Transverse colon (tissue), 4 donors: ENCODE data around the gene ANTKMT. TPM values are rescaled to one million over a fixed set of nuclear protein-coding genes. Genes with fewer than 3 reads are reported as not detected.

Source experiments
- DNase-seq: peaks from one replicate; pipeline ENCODE4 v3.0.0-alpha.2; 2019
- H3K27ac ChIP-seq, 4 donors: fragments of 200-600 bp; sonication (generic); 2 replicates each; pipeline ENCODE4 v1.5.1; 2016 to 2018; ENCODE audit warnings: inconsistent platforms in 4 of 4
- H3K27me3 ChIP-seq: fragments of 200-600 bp; sonication (generic); 2 replicates; pipeline ENCODE4 v1.5.1; 2017; ENCODE audit warnings: inconsistent platforms
- H3K36me3 ChIP-seq, 4 donors: fragments of 200-600 bp; sonication (generic); 2 replicates each; pipeline ENCODE4 v1.5.1; 2017 to 2019; ENCODE audit warnings: inconsistent platforms in 4 of 4
- H3K4me1 ChIP-seq, 4 donors: fragments of 200-600 bp; sonication (generic); 2 replicates each; pipeline ENCODE4 v1.5.1; 2017 to 2020; ENCODE audit warnings: inconsistent platforms in 4 of 4
- H3K4me3 ChIP-seq, 4 donors: fragments of 200-600 bp; sonication (generic); 1 replicate in 1 of 4; 2 replicates in 3 of 4; pipeline versions ENCODE4 v1.5.1 to v1.6.1; 2017 to 2019; ENCODE audit warnings: inconsistent platforms in 4 of 4
- H3K9me3 ChIP-seq, 2 donors: fragments of 200-600 bp; sonication (generic); 2 replicates each; pipeline ENCODE4 v1.5.1; 2017 to 2019; ENCODE audit warnings: inconsistent platforms in 2 of 2
- EP300 ChIP-seq: sonication (generic); formaldehyde crosslinking; IDR thresholded peaks from one replicate; pipeline ENCODE4 v1.6.1; 2017; ENCODE audit warnings: antibody characterized with exemption, low read depth
- POLR2A ChIP-seq: fragments of 450-650 bp; IDR thresholded peaks from one replicate; pipeline ENCODE4 v1.6.1; 2016; ENCODE audit warnings: antibody characterized with exemption, mild to moderate bottlenecking, moderate library complexity
- POLR2AphosphoS5 ChIP-seq, 3 donors: sonication (generic); formaldehyde crosslinking; IDR thresholded peaks; one replicate each; pipeline ENCODE4 v1.6.1; 2016; ENCODE audit warnings: antibody characterized with exemption in 3 of 3
- WGBS, 2 donors: methylation state at CpG; one replicate each; pipeline ENCODE4 v1.1.5; 2018; ENCODE audit warnings: low coverage in 1 of 2; 5-methylcytosine and 5-hydroxymethylcytosine counted together
- in situ Hi-C, 4 donors: fragments of 200-750 bp; cut with MboI; loops; one replicate each; pipeline versions ENCODE4 v1.15.0 to v1.15.1; 2017; ENCODE audit warnings: low sequenced_read_pairs in 3 of 4, low pct_ligation_motif_present in 1 of 4, low pct_unique_long_range_greater_than_20kb in 1 of 4
- intact Hi-C: fragments of 100-400 bp; cut with DNase I; formaldehyde crosslinking; loops from one replicate; pipeline ENCODE4 v1.15.1; 2023; ENCODE audit warnings: low total_unique reads
- total RNA-seq, 4 donors: library from RNA; depleted of rRNA; stranded (reverse); fragments of >200 nt; gene quantifications; one replicate each; pipeline ENCODE4 v1.1.0, GENCODE V29; 2016
- TF ChIP-seq, protein P1 (sequence below), 5 experiments: fragments of 200-600 bp in 3 of 5; fragments of 450-650 bp in 2 of 5; sonication (generic) in 3 of 5; IDR thresholded peaks; 1 replicate in 2 of 5; 2 replicates in 3 of 5; pipeline ENCODE4 v1.5.1; 2016 to 2017; ENCODE audit warnings: antibody characterized with exemption in 5 of 5, inconsistent platforms in 3 of 5, mild to moderate bottlenecking in 2 of 5, moderate library complexity in 1 of 5

Gene ANTKMT
- total RNA-seq, 4 donors from 2014 or later = 19.7 to 53.0 (median 38.2) TPM

DNA sequence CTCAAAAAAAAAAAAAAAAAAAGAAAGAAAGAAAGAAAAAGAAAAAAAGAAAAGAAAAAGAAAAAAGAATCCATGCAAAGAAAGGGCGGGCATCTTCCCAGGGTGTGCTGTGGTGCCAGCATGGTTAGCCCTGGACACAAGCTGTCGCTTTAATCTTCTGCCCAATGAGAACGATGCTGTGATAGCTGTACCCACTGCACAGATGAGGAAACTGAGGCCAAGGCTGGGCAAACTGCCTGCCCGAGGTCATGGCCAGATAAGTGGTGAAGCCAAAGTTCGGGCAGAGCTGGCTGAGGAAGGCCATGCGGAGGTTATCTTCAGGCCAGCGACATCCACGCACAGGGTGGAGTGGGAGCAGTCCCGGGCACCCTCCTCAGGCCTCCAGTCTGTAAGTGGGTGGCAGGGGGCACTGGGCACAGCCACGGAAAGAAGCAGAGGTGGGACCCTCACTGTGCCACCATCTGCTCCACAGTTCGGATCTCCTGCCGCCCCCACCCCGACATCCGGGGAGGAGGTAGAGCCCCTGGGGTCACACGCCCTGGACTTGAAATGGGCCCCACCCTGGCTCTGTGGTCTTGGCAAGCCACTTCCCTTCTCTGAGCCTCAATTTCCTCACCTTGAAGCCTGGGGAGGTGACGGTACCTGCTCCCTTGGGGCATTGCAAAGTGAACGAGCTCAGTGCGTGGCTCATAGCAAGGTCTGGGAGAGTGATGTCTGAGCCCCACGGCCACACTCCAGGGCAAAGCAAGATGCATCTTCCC is 21.9 kb upstream of the ANTKMT start:
- TF ChIP-seq, protein P1, sequence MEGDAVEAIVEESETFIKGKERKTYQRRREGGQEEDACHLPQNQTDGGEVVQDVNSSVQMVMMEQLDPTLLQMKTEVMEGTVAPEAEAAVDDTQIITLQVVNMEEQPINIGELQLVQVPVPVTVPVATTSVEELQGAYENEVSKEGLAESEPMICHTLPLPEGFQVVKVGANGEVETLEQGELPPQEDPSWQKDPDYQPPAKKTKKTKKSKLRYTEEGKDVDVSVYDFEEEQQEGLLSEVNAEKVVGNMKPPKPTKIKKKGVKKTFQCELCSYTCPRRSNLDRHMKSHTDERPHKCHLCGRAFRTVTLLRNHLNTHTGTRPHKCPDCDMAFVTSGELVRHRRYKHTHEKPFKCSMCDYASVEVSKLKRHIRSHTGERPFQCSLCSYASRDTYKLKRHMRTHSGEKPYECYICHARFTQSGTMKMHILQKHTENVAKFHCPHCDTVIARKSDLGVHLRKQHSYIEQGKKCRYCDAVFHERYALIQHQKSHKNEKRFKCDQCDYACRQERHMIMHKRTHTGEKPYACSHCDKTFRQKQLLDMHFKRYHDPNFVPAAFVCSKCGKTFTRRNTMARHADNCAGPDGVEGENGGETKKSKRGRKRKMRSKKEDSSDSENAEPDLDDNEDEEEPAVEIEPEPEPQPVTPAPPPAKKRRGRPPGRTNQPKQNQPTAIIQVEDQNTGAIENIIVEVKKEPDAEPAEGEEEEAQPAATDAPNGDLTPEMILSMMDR (IDR thresholded peaks at IDR 0.05) = no peak
- TF ChIP-seq EP300 (no peak), POLR2A (no peak), POLR2AphosphoS5 (IDR thresholded peaks at IDR 0.05) (no peak)
- Histone ChIP-seq H3K4me3 (no peak overlapping the region), H3K4me1 (peaks cover 12 to 31% (median 24%) of the 10 kb centered on the region in 4 donors), H3K36me3 (no peaks in the 10 kb centered on the region), H3K27me3 (peaks cover 81% of the 10 kb centered on the region), H3K9me3 (no peaks in the 10 kb centered on the region), H3K27ac (no peak overlapping the region)
- DNase-seq = no peak
- 47 to 94% methylated on average over 3 to 16 of the region's 19 CpGs for WGBS, 2 donors
- intact Hi-C loops = no loop called here
- in situ Hi-C loops = no loop called here

DNA sequence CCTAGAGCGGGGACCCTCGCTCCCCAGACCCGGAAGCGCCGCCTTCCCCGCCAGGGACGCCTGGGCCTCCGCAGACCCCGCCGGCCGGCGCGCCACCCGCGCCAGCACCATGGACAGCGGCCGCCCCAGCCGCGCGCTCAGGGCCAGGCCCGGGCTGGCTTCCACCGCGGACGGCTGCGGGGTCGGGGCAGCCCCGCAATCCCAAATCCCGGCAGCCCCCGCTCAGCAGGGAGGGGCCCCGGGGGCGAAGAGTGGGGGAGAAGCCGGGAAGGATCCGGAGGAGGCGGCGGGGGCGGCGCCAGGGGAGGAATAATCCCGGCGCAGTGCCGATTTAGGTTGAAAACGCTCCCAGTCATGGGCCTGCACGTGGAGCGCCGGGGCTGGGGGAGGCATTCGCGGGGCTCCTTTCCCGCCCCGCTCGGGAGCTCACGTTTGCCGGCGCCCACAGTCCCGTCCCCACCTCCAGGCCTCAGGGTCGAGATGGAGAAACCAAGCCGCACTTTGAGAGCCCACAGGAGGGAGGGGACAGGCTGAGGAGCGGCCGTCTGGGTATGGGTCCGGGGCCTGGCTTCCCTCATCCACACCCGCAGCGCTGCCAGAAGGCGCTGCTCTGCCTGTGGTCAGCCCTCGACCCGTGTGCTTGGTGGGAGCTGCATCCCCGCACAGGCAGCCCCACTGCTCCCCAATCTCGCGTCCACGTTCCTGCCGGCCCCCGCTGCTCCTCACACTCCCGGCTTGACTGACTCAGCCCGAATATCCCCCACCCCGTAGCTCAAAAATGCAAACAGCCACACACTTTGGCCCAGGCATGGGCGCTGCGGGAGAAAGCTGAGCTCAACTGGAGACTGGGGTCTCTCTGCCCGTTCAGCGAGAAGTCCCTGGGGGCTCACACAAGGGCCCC is 20.0 kb upstream of the ANTKMT start:
- no peak overlapping the region for H3K27ac ChIP-seq
- peaks cover 3 to 14% (median 7%) of the 10 kb centered on the region in 4 donors for H3K4me1 ChIP-seq
- H3K9me3 ChIP-seq = no peaks in the 10 kb centered on the region
- in situ Hi-C loops (no loop called here), intact Hi-C loops (no loop called here)
- DNase-seq = no peak
- H3K4me3 ChIP-seq = no peak overlapping the region
- H3K27me3 ChIP-seq = peaks cover 82% of the 10 kb centered on the region
- no peaks in the 10 kb centered on the region for H3K36me3 ChIP-seq
- TF ChIP-seq, protein P1 (IDR thresholded peaks at IDR 0.05) = no peak
- TF ChIP-seq EP300 (no peak), POLR2A (no peak), POLR2AphosphoS5 (IDR thresholded peaks at IDR 0.05) (no peak)
- WGBS, 2 donors = 8% methylated on average over 59 of the region's 76 CpGs; no CpG with 5 or more reads in 1 of the 2 donors

GRCh38 chr16:702341-702740 is 18.6 kb upstream of the ANTKMT start:
- H3K36me3 ChIP-seq = no peaks in the 10 kb centered on the region
- H3K9me3 ChIP-seq = no peaks in the 10 kb centered on the region
- no peak overlapping the region for H3K27ac ChIP-seq
- H3K4me1 ChIP-seq = peaks cover 0 to 12% (median 8%) of the 10 kb centered on the region in 4 donors
- intact Hi-C loops = no loop called here
- no peak overlapping the region for H3K4me3 ChIP-seq
- H3K27me3 ChIP-seq = peaks cover 89% of the 10 kb centered on the region
- in situ Hi-C loops = no loop called here
- DNase-seq = no peak
- WGBS, 2 donors = 79 to 85% methylated on average over 10 to 19 of the region's 19 CpGs
- TF ChIP-seq POLR2AphosphoS5 (IDR thresholded peaks at IDR 0.05) (no peak), EP300 (no peak), POLR2A (no peak)
- TF ChIP-seq, protein P1 (IDR thresholded peaks at IDR 0.05) = no peak

GRCh38 chr16:703406-703805 is 17.5 kb upstream of the ANTKMT start:
- H3K27me3 ChIP-seq = peaks cover 96% of the 10 kb centered on the region
- in situ Hi-C loops = no loop called here
- WGBS, 2 donors = 69% methylated on average over 12 of the region's 12 CpGs; no CpG with 5 or more reads in 1 of the 2 donors
- H3K27ac ChIP-seq = no peak overlapping the region
- no peak for DNase-seq
- TF ChIP-seq, protein P1 (IDR thresholded peaks at IDR 0.05) = no peak
- no peak for TF ChIP-seq EP300
- no peak for TF ChIP-seq POLR2AphosphoS5 (IDR thresholded peaks at IDR 0.05)
- TF ChIP-seq POLR2A = no peak
- intact Hi-C loops = no loop called here
- no peaks in the 10 kb centered on the region for H3K9me3 ChIP-seq
- H3K4me3 ChIP-seq = no peak overlapping the region
- peaks cover 0 to 12% (median 8%) of the 10 kb centered on the region in 4 donors for H3K4me1 ChIP-seq
- H3K36me3 ChIP-seq = no peaks in the 10 kb centered on the region
